A673 (cell line): ENCODE measurements around the gene UCK2. TPM values are rescaled to one million over a fixed set of nuclear protein-coding genes. Genes with fewer than 3 reads are reported as not detected.

Experiments used
- BruUV-seq: library from RNA; stranded (reverse); fragments of 400-500 nt; replicated peaks from 2 replicates; lab custom pipeline; 2021; lab: Mats Ljungman, UMichigan
- CTCF ChIA-PET: fragments of 300-600 bp; sonication (Branson Sonifier 250); formaldehyde crosslinking; loops from one replicate; lab custom pipeline; 2022; ENCODE audit warnings: antibody characterized with exemption; lab: Charles Lee
- POLR2A ChIA-PET: fragments of 300-600 bp; sonication (Branson Sonifier 250); formaldehyde crosslinking; loops from one replicate; lab custom pipeline; 2022; ENCODE audit warnings: antibody characterized with exemption; ENCODE audit not compliant: low non-redundant PET; lab: Charles Lee
- DNase-seq: peaks from one replicate; pipeline ENCODE4 v3.0.0-alpha.2; 2015; ENCODE audit warnings: low spot score
- H3K27ac ChIP-seq: fragments of 200-600 bp; sonication (generic); 2 replicates; pipeline ENCODE4 v1.5.1; 2016; ENCODE audit warnings: mixed run types, low read depth, mild to moderate bottlenecking, mixed read lengths, antibody characterized with exemption, low read length; ENCODE audit not compliant: poor library complexity, severe bottlenecking
- H3K27me3 ChIP-seq: fragments of 200-600 bp; sonication (generic); replicated peaks from 2 replicates; pipeline ENCODE4 v1.6.1; 2017; ENCODE audit warnings: mixed run types, low read depth, mild to moderate bottlenecking, mixed read lengths, antibody characterized with exemption, low read length; ENCODE audit not compliant: insufficient read depth, poor library complexity
- H3K36me3 ChIP-seq: fragments of 200-600 bp; sonication (generic); 2 replicates; pipeline ENCODE4 v1.6.1; 2016; ENCODE audit warnings: mixed run types, mild to moderate bottlenecking, mixed read lengths, antibody characterized with exemption, low read length; ENCODE audit not compliant: insufficient read depth, poor library complexity, severe bottlenecking
- H3K4me1 ChIP-seq: fragments of 200-600 bp; sonication (generic); 2 replicates; pipeline ENCODE4 v1.6.1; 2017; ENCODE audit warnings: mixed run types, mild to moderate bottlenecking, mixed read lengths, antibody characterized with exemption, low read length; ENCODE audit not compliant: insufficient read depth, poor library complexity, severe bottlenecking
- H3K4me3 ChIP-seq: fragments of 200-600 bp; sonication (generic); 2 replicates; pipeline ENCODE4 v1.5.1; 2016; ENCODE audit warnings: low read depth, mixed run types, mild to moderate bottlenecking, mixed read lengths, low read length; ENCODE audit not compliant: poor library complexity, severe bottlenecking
- H3K9me3 ChIP-seq: fragments of 200-600 bp; sonication (generic); 2 replicates; pipeline ENCODE4 v1.6.1; 2016; ENCODE audit warnings: mixed run types, low read depth, mild to moderate bottlenecking, mixed read lengths, antibody characterized with exemption, low read length; ENCODE audit not compliant: poor library complexity, severe bottlenecking
- EZH2 ChIP-seq: fragments of 200-600 bp; sonication (generic); IDR thresholded peaks from 2 replicates; pipeline ENCODE4 v1.6.1; 2017; ENCODE audit warnings: borderline replicate concordance, low read depth, mild to moderate bottlenecking, mixed read lengths, antibody characterized with exemption, low read length; ENCODE audit not compliant: poor library complexity, severe bottlenecking
- intact Hi-C: fragments of 100-400 bp; cut with micrococcal nuclease; formaldehyde crosslinking; loops from one replicate; pipeline ENCODE4 v1.10.0; 2022; ENCODE audit not compliant: unreplicated experiment
- total RNA-seq: library from RNA; stranded (reverse); gene quantifications from 2 replicates; pipeline ENCODE4 v1.2.3, GENCODE V29; 2021
- TF ChIP-seq, protein P1 (sequence below): fragments of 300-800, 200-600 bp; sonication (generic); conservative IDR thresholded peaks from 2 replicates; pipeline ENCODE4 v1.5.1; 2017; ENCODE audit warnings: low read depth, mild to moderate bottlenecking, antibody characterized with exemption, low read length, moderate library complexity, mixed read lengths

Gene UCK2
- total RNA-seq, 1 experiment from 2014 or later: 78.7 TPM

DNA sequence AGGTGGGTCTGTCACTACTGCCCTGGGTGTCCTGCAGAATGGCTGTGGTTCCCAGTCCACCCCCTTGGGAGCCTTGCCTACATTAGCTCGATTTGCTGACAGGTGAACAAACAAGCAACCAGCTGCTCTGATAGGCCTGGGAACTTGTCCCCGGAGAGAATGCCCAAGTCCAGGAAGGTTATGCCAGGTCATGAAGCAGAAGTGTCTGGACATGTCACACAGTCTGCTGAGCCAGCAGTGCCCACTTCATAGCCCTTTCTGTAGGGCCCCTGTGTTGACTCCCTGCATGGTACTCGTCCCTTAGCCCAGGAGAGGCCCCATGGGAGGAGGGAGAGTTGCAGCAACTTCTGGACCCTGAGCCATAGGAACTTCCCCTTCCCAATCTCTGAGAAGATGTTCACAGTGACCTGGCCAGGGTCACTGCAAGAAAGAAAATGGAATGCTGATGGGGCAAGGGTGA lies 31.0 kb downstream of the UCK2 start:
- ChIA-PET CTCF (no interaction called here), POLR2A (no interaction called here)
- intact Hi-C loops: no loop called here
- no peaks in the 10 kb centered on the region for H3K36me3 ChIP-seq
- TF ChIP-seq EZH2: no peak
- TF ChIP-seq, protein P1, sequence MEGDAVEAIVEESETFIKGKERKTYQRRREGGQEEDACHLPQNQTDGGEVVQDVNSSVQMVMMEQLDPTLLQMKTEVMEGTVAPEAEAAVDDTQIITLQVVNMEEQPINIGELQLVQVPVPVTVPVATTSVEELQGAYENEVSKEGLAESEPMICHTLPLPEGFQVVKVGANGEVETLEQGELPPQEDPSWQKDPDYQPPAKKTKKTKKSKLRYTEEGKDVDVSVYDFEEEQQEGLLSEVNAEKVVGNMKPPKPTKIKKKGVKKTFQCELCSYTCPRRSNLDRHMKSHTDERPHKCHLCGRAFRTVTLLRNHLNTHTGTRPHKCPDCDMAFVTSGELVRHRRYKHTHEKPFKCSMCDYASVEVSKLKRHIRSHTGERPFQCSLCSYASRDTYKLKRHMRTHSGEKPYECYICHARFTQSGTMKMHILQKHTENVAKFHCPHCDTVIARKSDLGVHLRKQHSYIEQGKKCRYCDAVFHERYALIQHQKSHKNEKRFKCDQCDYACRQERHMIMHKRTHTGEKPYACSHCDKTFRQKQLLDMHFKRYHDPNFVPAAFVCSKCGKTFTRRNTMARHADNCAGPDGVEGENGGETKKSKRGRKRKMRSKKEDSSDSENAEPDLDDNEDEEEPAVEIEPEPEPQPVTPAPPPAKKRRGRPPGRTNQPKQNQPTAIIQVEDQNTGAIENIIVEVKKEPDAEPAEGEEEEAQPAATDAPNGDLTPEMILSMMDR: no peak
- no peak overlapping the region for H3K27ac ChIP-seq
- no peaks in the 10 kb centered on the region for H3K9me3 ChIP-seq
- no peaks in the 10 kb centered on the region for H3K27me3 ChIP-seq
- H3K4me3 ChIP-seq: no peak overlapping the region
- no peak for DNase-seq
- H3K4me1 ChIP-seq: peaks cover 30% of the 10 kb centered on the region
- BruUV-seq: no TSS peak

- BruUV-seq: no TSS peak
- no peak overlapping the region for H3K27ac ChIP-seq
- no peak for TF ChIP-seq EZH2
- TF ChIP-seq, protein P1: no peak
- H3K9me3 ChIP-seq: no peaks in the 10 kb centered on the region
- intact Hi-C loops: no loop called here
- no peaks in the 10 kb centered on the region for H3K36me3 ChIP-seq
- ChIA-PET CTCF (no interaction called here), POLR2A (interaction anchor here (0.7 kb wide), 1 partner anchor 933 kb away, joined by 5 read pairs; no protein-coding TSS in a partner anchor)
- H3K4me1 ChIP-seq: peaks cover 23% of the 10 kb centered on the region
- no peak for DNase-seq
- H3K4me3 ChIP-seq: no peak overlapping the region
- no peaks in the 10 kb centered on the region for H3K27me3 ChIP-seq
Observed at GRCh38 chr1:165858967-165859845, 31.8 kb downstream of the UCK2 start.

GRCh38 chr1:165860065-165860464 lies 32.7 kb downstream of the UCK2 start:
- Histone ChIP-seq H3K36me3 (no peaks in the 10 kb centered on the region), H3K4me1 (peaks cover 23% of the 10 kb centered on the region), H3K27me3 (no peaks in the 10 kb centered on the region), H3K9me3 (no peaks in the 10 kb centered on the region), H3K4me3 (no peak overlapping the region), H3K27ac (no peak overlapping the region)
- POLR2A ChIA-PET: no interaction called here
- intact Hi-C loops: loop anchor here (10.0 kb wide), 1 partner anchor 55 kb away; no protein-coding TSS in a partner anchor
- TF ChIP-seq, protein P1: no peak
- no peak for TF ChIP-seq EZH2
- CTCF ChIA-PET: no interaction called here
- BruUV-seq: no TSS peak
- no peak for DNase-seq
